ENCODE measurements around the gene METTL8. TPM values are rescaled to one million over a fixed set of nuclear protein-coding genes. Genes with fewer than 3 reads are reported as not detected.

The METTL8 gene
- total RNA-seq, 2 experiments from 2014 or later, result 20.4 to 33.7 TPM

GRCh38 chr2:171297956-171298355 is 135.8 kb downstream of the METTL8 start:
- H3K27ac Mint-ChIP-seq, result no peak overlapping the region
- CTCF ChIA-PET, result interaction anchor here (0.6 kb wide), 1 partner anchor 900 kb away, joined by 3 read pairs; no protein-coding TSS in a partner anchor
- no peak for DNase-seq
- no peaks in the 10 kb centered on the region for H3K36me3 Mint-ChIP-seq
- no peaks in the 10 kb centered on the region for H3K27me3 Mint-ChIP-seq
- H3K9me3 Mint-ChIP-seq (ENCODE audit: low read depth), result no peaks in the 10 kb centered on the region
- H3K4me3 Mint-ChIP-seq, result no peak overlapping the region
- no peak for ATAC-seq
- peaks cover 3% of the 10 kb centered on the region for H3K4me1 Mint-ChIP-seq

DNA sequence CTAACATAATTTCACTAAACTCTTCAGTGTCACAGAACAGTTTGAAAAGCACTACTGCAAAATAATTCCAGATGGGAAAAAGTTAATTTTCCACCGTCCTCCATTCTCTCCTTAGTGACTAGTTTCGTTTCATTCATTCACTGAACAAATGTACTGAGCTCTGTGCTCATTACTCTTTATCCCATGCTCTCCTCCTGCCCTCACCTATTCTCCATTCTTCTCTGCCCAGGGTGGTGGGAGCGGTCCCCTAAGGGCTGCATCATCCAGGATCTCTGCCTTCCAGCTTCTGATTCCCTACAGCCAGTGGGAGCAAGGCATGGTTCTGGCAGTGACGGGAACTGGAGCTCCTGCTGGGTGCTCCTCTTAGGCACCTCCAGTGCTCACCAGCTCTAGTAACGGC is 139.2 kb downstream of the METTL8 start:
- CTCF ChIA-PET, result no interaction called here
- no peak for DNase-seq
- ATAC-seq, result no peak
- Mint-ChIP-seq H3K27me3 (no peaks in the 10 kb centered on the region), H3K9me3 (ENCODE audit: low read depth) (no peaks in the 10 kb centered on the region), H3K36me3 (no peaks in the 10 kb centered on the region), H3K4me1 (peaks cover 3% of the 10 kb centered on the region), H3K4me3 (no peak overlapping the region), H3K27ac (no peak overlapping the region)

- no peak overlapping the region for H3K27ac Mint-ChIP-seq
- H3K4me3 Mint-ChIP-seq, result no peak overlapping the region
- no peaks in the 10 kb centered on the region for H3K36me3 Mint-ChIP-seq
- no peaks in the 10 kb centered on the region for H3K9me3 Mint-ChIP-seq (ENCODE audit: low read depth)
- CTCF ChIA-PET, result no interaction called here
- DNase-seq (no peak), ATAC-seq (no peak)
- no peaks in the 10 kb centered on the region for H3K27me3 Mint-ChIP-seq
- H3K4me1 Mint-ChIP-seq, result no peaks in the 10 kb centered on the region
Measured at GRCh38 chr2:171293661-171294060, 140.1 kb downstream of the METTL8 start.

GRCh38 chr2:171289991-171290390 is 143.8 kb downstream of the METTL8 start:
- Mint-ChIP-seq H3K27ac (no peak overlapping the region), H3K4me3 (no peak overlapping the region), H3K9me3 (ENCODE audit: low read depth) (no peaks in the 10 kb centered on the region), H3K36me3 (no peaks in the 10 kb centered on the region), H3K27me3 (no peaks in the 10 kb centered on the region), H3K4me1 (no peaks in the 10 kb centered on the region)
- CTCF ChIA-PET, result no interaction called here
- DNase-seq (no peak), ATAC-seq (no peak)

DNA sequence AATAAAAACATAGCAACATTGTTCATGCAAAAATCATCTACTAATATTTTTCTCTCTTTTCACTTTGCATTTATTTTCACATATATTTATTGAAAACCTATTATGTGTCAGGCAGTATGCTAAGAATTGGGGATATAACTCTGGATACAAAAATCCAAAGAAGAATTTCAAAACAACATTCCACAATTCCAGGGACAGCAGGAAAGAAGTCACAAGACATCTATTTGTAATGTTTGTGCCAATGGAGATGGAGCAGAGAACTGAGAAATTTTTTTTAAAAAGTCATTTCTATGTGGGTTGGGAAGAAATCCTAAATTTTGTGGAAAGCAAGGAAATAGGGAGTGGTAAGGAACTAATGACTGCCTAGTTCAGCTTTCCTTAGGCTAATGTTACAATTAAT is 144.5 kb downstream of the METTL8 start:
- no peaks in the 10 kb centered on the region for H3K27me3 Mint-ChIP-seq
- no peak for ATAC-seq
- no peak for DNase-seq
- no peaks in the 10 kb centered on the region for H3K4me1 Mint-ChIP-seq
- CTCF ChIA-PET, result no interaction called here
- H3K9me3 Mint-ChIP-seq (ENCODE audit: low read depth), result no peaks in the 10 kb centered on the region
- no peak overlapping the region for H3K27ac Mint-ChIP-seq
- no peaks in the 10 kb centered on the region for H3K36me3 Mint-ChIP-seq
- no peak overlapping the region for H3K4me3 Mint-ChIP-seq

GRCh38 chr2:171287611-171288010 is 146.2 kb downstream of the METTL8 start:
- Mint-ChIP-seq H3K4me3 (no peak overlapping the region), H3K9me3 (ENCODE audit: low read depth) (no peaks in the 10 kb centered on the region), H3K36me3 (no peaks in the 10 kb centered on the region), H3K27ac (no peak overlapping the region), H3K4me1 (no peaks in the 10 kb centered on the region), H3K27me3 (no peaks in the 10 kb centered on the region)
- ATAC-seq, result no peak
- DNase-seq, result no peak
- CTCF ChIA-PET, result no interaction called here

DNA sequence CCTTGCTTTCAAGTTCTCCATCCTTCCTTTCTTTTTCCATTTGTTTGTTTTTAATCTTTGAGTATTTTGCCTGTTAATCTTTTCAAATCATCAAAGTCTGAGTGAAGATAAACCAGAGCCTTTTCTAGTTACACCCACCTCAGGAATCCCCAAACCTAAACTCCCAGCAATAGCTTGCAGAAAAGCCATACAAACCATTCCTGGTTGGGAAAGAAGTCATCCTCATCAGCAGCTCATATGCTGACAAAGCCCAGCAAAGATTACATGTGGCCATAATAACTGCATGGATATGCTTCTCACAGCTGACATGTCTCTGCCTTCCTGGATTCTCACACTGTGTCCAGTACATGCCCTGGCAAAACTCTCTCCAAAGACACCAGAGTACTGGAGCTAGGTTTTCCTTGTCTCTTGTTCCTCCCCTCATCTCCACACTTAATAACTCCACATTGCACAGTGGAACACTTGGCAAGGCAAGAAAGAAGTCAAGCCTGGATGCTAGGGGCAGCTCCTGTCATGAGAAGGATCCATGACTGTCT is 146.7 kb downstream of the METTL8 start:
- H3K27ac Mint-ChIP-seq, result no peak overlapping the region
- H3K4me1 Mint-ChIP-seq, result no peaks in the 10 kb centered on the region
- ATAC-seq (no peak), DNase-seq (no peak)
- H3K4me3 Mint-ChIP-seq, result no peak overlapping the region
- no peaks in the 10 kb centered on the region for H3K9me3 Mint-ChIP-seq (ENCODE audit: low read depth)
- no peaks in the 10 kb centered on the region for H3K27me3 Mint-ChIP-seq
- H3K36me3 Mint-ChIP-seq, result no peaks in the 10 kb centered on the region
- CTCF ChIA-PET, result interaction anchor here (0.8 kb wide), 1 partner anchor 940 kb away, joined by 4 read pairs; no protein-coding TSS in a partner anchor

- DNase-seq (no peak), ATAC-seq (no peak)
- H3K4me3 Mint-ChIP-seq, result no peak overlapping the region
- no peaks in the 10 kb centered on the region for H3K36me3 Mint-ChIP-seq
- H3K9me3 Mint-ChIP-seq (ENCODE audit: low read depth), result no peaks in the 10 kb centered on the region
- no peaks in the 10 kb centered on the region for H3K27me3 Mint-ChIP-seq
- H3K4me1 Mint-ChIP-seq, result no peaks in the 10 kb centered on the region
- no peak overlapping the region for H3K27ac Mint-ChIP-seq
- CTCF ChIA-PET, result interaction anchor here (0.6 to 1.5 kb wide), 3 partner anchors 19 to 79 kb away, joined by 3 read pairs; no protein-coding TSS in a partner anchor
Measured at GRCh38 chr2:171281110-171281509, 152.7 kb downstream of the METTL8 start.

GRCh38 chr2:171279983-171280790 is 153.6 kb downstream of the METTL8 start:
- Mint-ChIP-seq H3K36me3 (no peaks in the 10 kb centered on the region), H3K4me1 (no peaks in the 10 kb centered on the region), H3K9me3 (ENCODE audit: low read depth) (no peaks in the 10 kb centered on the region), H3K27ac (no peak overlapping the region), H3K27me3 (no peaks in the 10 kb centered on the region), H3K4me3 (no peak overlapping the region)
- CTCF ChIA-PET, result interaction anchor here (0.6 kb wide), 1 partner anchor 78 kb away, joined by 3 read pairs; no protein-coding TSS in a partner anchor
- no peak for DNase-seq
- no peak for ATAC-seq

- Mint-ChIP-seq H3K4me3 (no peak overlapping the region), H3K9me3 (ENCODE audit: low read depth) (no peaks in the 10 kb centered on the region), H3K27ac (no peak overlapping the region), H3K4me1 (no peaks in the 10 kb centered on the region), H3K36me3 (no peaks in the 10 kb centered on the region), H3K27me3 (no peaks in the 10 kb centered on the region)
- CTCF ChIA-PET, result no interaction called here
- no peak for ATAC-seq
- no peak for DNase-seq
Measured at GRCh38 chr2:171274757-171275156, 159.0 kb downstream of the METTL8 start.

DNA sequence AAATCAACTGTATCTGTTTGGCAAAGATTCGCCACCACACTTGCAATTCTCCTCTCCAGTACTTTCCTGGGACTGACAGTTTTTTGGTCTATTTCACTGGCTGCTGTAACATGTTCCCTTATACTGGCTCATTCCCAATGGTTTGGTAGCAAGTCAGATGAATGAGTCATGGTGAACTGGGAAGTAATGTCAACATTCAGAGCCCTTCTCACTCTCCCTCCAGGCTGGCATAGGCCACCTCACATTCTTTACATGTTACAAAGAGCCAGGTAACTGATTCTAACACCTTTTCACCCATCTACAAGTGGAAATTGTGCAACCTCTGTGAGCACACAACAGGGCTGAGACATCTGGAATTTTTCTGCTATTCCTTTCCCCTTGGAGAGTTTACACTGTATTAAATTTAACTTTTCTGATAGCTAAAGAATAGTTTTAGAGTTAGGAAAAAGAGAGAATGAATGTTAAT is 161.8 kb downstream of the METTL8 start:
- Mint-ChIP-seq H3K9me3 (ENCODE audit: low read depth) (no peaks in the 10 kb centered on the region), H3K27me3 (no peaks in the 10 kb centered on the region), H3K4me1 (no peaks in the 10 kb centered on the region), H3K27ac (no peak overlapping the region), H3K4me3 (no peak overlapping the region), H3K36me3 (no peaks in the 10 kb centered on the region)
- DNase-seq, result no peak
- ATAC-seq, result no peak
- CTCF ChIA-PET, result interaction anchor here (0.8 kb wide), 1 partner anchor 341 kb away, joined by 3 read pairs; no protein-coding TSS in a partner anchor

GRCh38 chr2:171271386-171271785 is 162.4 kb downstream of the METTL8 start:
- H3K4me3 Mint-ChIP-seq, result no peak overlapping the region
- H3K27ac Mint-ChIP-seq, result no peak overlapping the region
- H3K4me1 Mint-ChIP-seq, result no peaks in the 10 kb centered on the region
- DNase-seq (no peak), ATAC-seq (no peak)
- no peaks in the 10 kb centered on the region for H3K9me3 Mint-ChIP-seq (ENCODE audit: low read depth)
- H3K36me3 Mint-ChIP-seq, result no peaks in the 10 kb centered on the region
- CTCF ChIA-PET, result no interaction called here
- no peaks in the 10 kb centered on the region for H3K27me3 Mint-ChIP-seq

DNA sequence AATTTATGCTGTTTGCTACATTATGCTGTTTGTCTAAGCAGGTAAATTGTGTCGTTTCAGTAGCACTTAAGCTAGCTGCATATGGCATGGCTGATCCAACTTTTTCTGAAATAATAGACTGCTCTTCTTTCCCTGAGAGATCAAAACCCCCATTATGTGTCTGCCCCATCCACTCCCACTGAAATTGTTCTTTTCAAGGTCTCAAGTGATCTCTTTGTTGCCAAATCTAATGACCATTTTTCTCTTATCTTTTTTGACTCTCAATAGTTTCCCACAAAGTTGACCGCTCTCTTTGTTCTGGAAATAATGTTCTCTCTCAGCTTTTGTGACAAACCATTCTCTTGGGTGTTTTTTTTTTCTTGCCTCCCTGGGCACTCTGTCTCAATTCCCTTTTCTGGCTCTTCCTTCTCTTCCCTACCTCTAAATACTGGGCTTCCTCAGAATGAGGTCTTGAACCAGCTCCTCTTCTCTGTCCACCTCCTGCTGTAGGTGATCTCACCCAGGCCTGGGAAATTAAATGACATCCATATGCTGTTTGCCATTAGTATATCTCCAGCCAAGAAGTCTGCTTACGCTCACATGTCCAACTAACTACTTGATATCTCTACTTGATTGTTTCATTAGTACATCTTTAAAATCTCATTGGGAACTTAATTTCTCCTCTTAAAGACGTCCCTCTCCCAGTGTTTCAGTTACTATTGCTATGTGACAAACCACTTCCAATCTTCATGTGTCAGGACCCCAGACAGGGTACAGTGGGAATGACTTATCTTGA is 165.7 kb downstream of the METTL8 start:
- ATAC-seq, result no peak
- Mint-ChIP-seq H3K9me3 (ENCODE audit: low read depth) (no peaks in the 10 kb centered on the region), H3K27me3 (no peaks in the 10 kb centered on the region)

More for the DNA sequence above, 165.7 kb downstream of the METTL8 start:
- no peaks in the 10 kb centered on the region for H3K4me1 Mint-ChIP-seq
- DNase-seq, result no peak
- CTCF ChIA-PET, result no interaction called here
- H3K4me3 Mint-ChIP-seq, result no peak overlapping the region
- no peaks in the 10 kb centered on the region for H3K36me3 Mint-ChIP-seq
- H3K27ac Mint-ChIP-seq, result no peak overlapping the region

Measured in activated CD8-positive, alpha-beta memory T cell treated with anti-CD3 and anti-CD28 coated beads, Interleukin-2, amount 10 ng/mL, durations not matched to agents 7 days and 5 days (primary cell).